Peyer's patch (tissue), 4 donors: Measurements from ENCODE around the gene SIM1.

Experiments used
- POLR2A ChIP-seq, 2 donors: fragments of 450-650 bp; IDR thresholded peaks; one replicate each; pipeline ENCODE4 v1.5.1; 2017; ENCODE audit warnings: antibody characterized with exemption in 2 of 2, mild to moderate bottlenecking in 2 of 2, moderate library complexity in 2 of 2
- TF ChIP-seq, protein P1 (sequence below), 6 experiments: fragments of 450-650 bp in 4 of 6; fragments of 200-600 bp in 2 of 6; sonication (generic) in 1 of 6; IDR thresholded peaks; one replicate each; pipeline ENCODE4 v1.5.1; 2017 to 2019; ENCODE audit warnings: antibody characterized with exemption in 6 of 6, mild to moderate bottlenecking in 3 of 6, moderate library complexity in 1 of 6

GRCh38 chr6:100461278-100461916 lies 3.3 kb downstream of the SIM1 start:
- TF ChIP-seq, protein P1, sequence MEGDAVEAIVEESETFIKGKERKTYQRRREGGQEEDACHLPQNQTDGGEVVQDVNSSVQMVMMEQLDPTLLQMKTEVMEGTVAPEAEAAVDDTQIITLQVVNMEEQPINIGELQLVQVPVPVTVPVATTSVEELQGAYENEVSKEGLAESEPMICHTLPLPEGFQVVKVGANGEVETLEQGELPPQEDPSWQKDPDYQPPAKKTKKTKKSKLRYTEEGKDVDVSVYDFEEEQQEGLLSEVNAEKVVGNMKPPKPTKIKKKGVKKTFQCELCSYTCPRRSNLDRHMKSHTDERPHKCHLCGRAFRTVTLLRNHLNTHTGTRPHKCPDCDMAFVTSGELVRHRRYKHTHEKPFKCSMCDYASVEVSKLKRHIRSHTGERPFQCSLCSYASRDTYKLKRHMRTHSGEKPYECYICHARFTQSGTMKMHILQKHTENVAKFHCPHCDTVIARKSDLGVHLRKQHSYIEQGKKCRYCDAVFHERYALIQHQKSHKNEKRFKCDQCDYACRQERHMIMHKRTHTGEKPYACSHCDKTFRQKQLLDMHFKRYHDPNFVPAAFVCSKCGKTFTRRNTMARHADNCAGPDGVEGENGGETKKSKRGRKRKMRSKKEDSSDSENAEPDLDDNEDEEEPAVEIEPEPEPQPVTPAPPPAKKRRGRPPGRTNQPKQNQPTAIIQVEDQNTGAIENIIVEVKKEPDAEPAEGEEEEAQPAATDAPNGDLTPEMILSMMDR (IDR thresholded peaks at IDR 0.05), result no peak
- no peak for TF ChIP-seq POLR2A (IDR thresholded peaks at IDR 0.05)
